GM23338 (cell line): ENCODE measurements around the gene EFCAB6. TPM values are rescaled to one million over a fixed set of nuclear protein-coding genes. Genes with fewer than 3 reads are reported as not detected.

Experiments
- ATAC-seq: fragments of 200-7000 bp; cut with Tn5 transposase; 3 replicates; pipeline ENCODE4 v1.9.1; 2020
- DNase-seq: peaks from one replicate; pipeline ENCODE4 v3.0.0-alpha.2; 2015; ENCODE audit warnings: low spot score
- H2AFZ ChIP-seq: fragments of 200-600 bp; sonication (generic); 2 replicates; pipeline ENCODE4 v1.8.0; 2016; ENCODE audit warnings: antibody characterized with exemption, mild to moderate bottlenecking, moderate library complexity
- H3F3A ChIP-seq: fragments of 200-600 bp; sonication (generic); replicated peaks from 2 replicates; pipeline ENCODE4 v1.8.0; 2017; ENCODE audit warnings: antibody characterized with exemption, mixed run types, low read depth
- H3K27ac ChIP-seq: fragments of 200-600 bp; sonication (generic); 2 replicates; pipeline ENCODE4 v1.6.1; 2016; ENCODE audit warnings: low read depth
- H3K27me3 ChIP-seq: fragments of 200-600 bp; sonication (generic); 2 replicates; pipeline ENCODE4 v1.8.0; 2016; ENCODE audit warnings: mild to moderate bottlenecking, mixed run types, moderate library complexity; ENCODE audit not compliant: insufficient read depth
- H3K36me3 ChIP-seq: fragments of 200-600 bp; sonication (generic); 2 replicates; pipeline ENCODE4 v1.8.0; 2016; ENCODE audit warnings: mild to moderate bottlenecking; ENCODE audit not compliant: insufficient read depth
- H3K4me1 ChIP-seq: fragments of 200-600 bp; sonication (generic); 2 replicates; pipeline ENCODE4 v1.8.0; 2016; ENCODE audit warnings: mild to moderate bottlenecking, moderate library complexity; ENCODE audit not compliant: insufficient read depth
- H3K4me2 ChIP-seq: fragments of 200-600 bp; sonication (generic); 2 replicates; pipeline ENCODE4 v1.7.1; 2017; ENCODE audit warnings: mixed run types
- H3K4me3 ChIP-seq: fragments of 200-600 bp; sonication (generic); 2 replicates; pipeline ENCODE4 v1.6.1; 2016; ENCODE audit warnings: mixed run types
- H3K79me2 ChIP-seq: fragments of 200-600 bp; sonication (generic); replicated peaks from 2 replicates; pipeline ENCODE4 v1.8.0; 2017; ENCODE audit warnings: mild to moderate bottlenecking; ENCODE audit not compliant: insufficient read depth
- H3K9me2 ChIP-seq: fragments of 200-600 bp; sonication (generic); 2 replicates; pipeline ENCODE4 v1.8.0; 2017; ENCODE audit not compliant: insufficient read depth
- H4K20me1 ChIP-seq: fragments of 200-600 bp; sonication (generic); replicated peaks from 2 replicates; pipeline ENCODE4 v1.8.0; 2017; ENCODE audit warnings: mild to moderate bottlenecking; ENCODE audit not compliant: insufficient read depth
- H3K27ac Mint-ChIP-seq: 2 replicates; pipeline ENCODE4 v1.8.0; 2020; ENCODE audit warnings: inconsistent platforms, mild to moderate bottlenecking, moderate library complexity, mixed read lengths
- H3K27me3 Mint-ChIP-seq: 3 replicates; pipeline ENCODE4 v1.8.0; 2022; ENCODE audit warnings: low read depth, mild to moderate bottlenecking, moderate library complexity, mixed read lengths, inconsistent platforms; ENCODE audit not compliant: insufficient read depth, poor library complexity
- H3K36me3 Mint-ChIP-seq: 3 replicates; pipeline ENCODE4 v1.8.0; 2021; ENCODE audit warnings: low read depth, mild to moderate bottlenecking, inconsistent platforms, moderate library complexity, mixed read lengths
- H3K4me1 Mint-ChIP-seq: 3 replicates; pipeline ENCODE4 v1.8.0; 2020; ENCODE audit warnings: mild to moderate bottlenecking, inconsistent platforms, mixed read lengths
- H3K4me3 Mint-ChIP-seq: 3 replicates; pipeline ENCODE4 v1.8.0; 2021; ENCODE audit warnings: moderate library complexity, mild to moderate bottlenecking, inconsistent platforms, mixed read lengths
- H3K9me3 Mint-ChIP-seq: 3 replicates; pipeline ENCODE4 v1.8.0; 2020; ENCODE audit warnings: moderate library complexity, mild to moderate bottlenecking, inconsistent platforms, mixed read lengths
- CREB1 ChIP-seq: fragments of 250-450 bp; sonication (Bioruptor Pico); IDR thresholded peaks from 2 replicates; pipeline ENCODE4 v1.5.0; 2020; ENCODE audit warnings: low read depth, mild to moderate bottlenecking, moderate library complexity
- EZH2 ChIP-seq: fragments of 200-600 bp; sonication (generic); IDR thresholded peaks from one replicate; pipeline ENCODE4 v1.8.0; 2017; ENCODE audit warnings: antibody characterized with exemption, mild to moderate bottlenecking, low read depth; ENCODE audit not compliant: unreplicated experiment
- EZH2phosphoT487 ChIP-seq: fragments of 200-600 bp; sonication (generic); IDR thresholded peaks from one replicate; pipeline ENCODE4 v1.8.1; 2018; ENCODE audit warnings: antibody characterized with exemption; ENCODE audit not compliant: unreplicated experiment
- JUNB ChIP-seq: IDR thresholded peaks from one replicate; pipeline ENCODE4 v1.6.1; 2016; ENCODE audit warnings: antibody characterized with exemption; ENCODE audit not compliant: unreplicated experiment
- NANOG ChIP-seq: IDR thresholded peaks from 2 replicates; pipeline ENCODE4 v1.6.1; 2016; ENCODE audit warnings: antibody characterized with exemption, borderline replicate concordance
- POLR2AphosphoS5 ChIP-seq: IDR thresholded peaks from 2 replicates; pipeline ENCODE4 v1.6.1; 2016; ENCODE audit warnings: antibody characterized with exemption, low read depth
- STAT1 ChIP-seq: IDR thresholded peaks from one replicate; pipeline ENCODE4 v1.6.1; 2016; ENCODE audit warnings: antibody characterized with exemption; ENCODE audit not compliant: unreplicated experiment
- ZNF114 ChIP-seq: fragments of 250-450 bp; sonication (Bioruptor Pico); IDR thresholded peaks from 2 replicates; pipeline ENCODE4 v1.5.0; 2020; ENCODE audit warnings: mild to moderate bottlenecking, moderate library complexity
- ZNF331 ChIP-seq: fragments of 250-450 bp; sonication (Bioruptor Pico); IDR thresholded peaks from 2 replicates; pipeline ENCODE4 v1.5.0; 2020; ENCODE audit warnings: low read depth, mild to moderate bottlenecking, moderate library complexity
- polyA plus RNA-seq: library from polyadenylated mRNA; unstranded; fragments of >200 nt; fragmentation: Nextera tagmentation; extraction: Ambion mirVana; gene quantifications from 2 replicates; pipeline ENCODE4 v1.2.1, GENCODE V29; 2016
- total RNA-seq: library from RNA; depleted of rRNA; stranded (reverse); fragments of >200 nt; shearing (Covaris generic); gene quantifications from 2 replicates; pipeline ENCODE4 v1.2.3, GENCODE V29; 2014
- TF ChIP-seq, protein P1 (sequence below), 2 experiments: fragments of 200-600 bp in 1 of 2; sonication (generic) in 1 of 2; conservative IDR thresholded peaks; 2 replicates each; pipeline versions ENCODE4 v1.5.1 to v1.6.1; 2016 to 2017; ENCODE audit warnings: antibody characterized with exemption in 2 of 2, low read depth in 2 of 2, mild to moderate bottlenecking in 2 of 2, moderate library complexity in 1 of 2
- TF ChIP-seq, protein P2 (sequence below): IDR thresholded peaks from 2 replicates; pipeline ENCODE4 v1.6.1; 2016; ENCODE audit warnings: antibody characterized with exemption
- TF ChIP-seq, protein P3 (sequence below): fragments of 250-450 bp; sonication (Bioruptor Pico); IDR thresholded peaks from 2 replicates; pipeline ENCODE4 v1.5.0; 2020; ENCODE audit warnings: mild to moderate bottlenecking, moderate library complexity
- TF ChIP-seq, protein P4 (sequence below): IDR thresholded peaks from one replicate; pipeline ENCODE4 v1.6.1; 2018; ENCODE audit warnings: antibody characterized with exemption; ENCODE audit not compliant: unreplicated experiment

Gene EFCAB6
- total and polyA plus RNA-seq, 2 experiments from 2014 or later, result 1.1 to 1.8 TPM

DNA sequence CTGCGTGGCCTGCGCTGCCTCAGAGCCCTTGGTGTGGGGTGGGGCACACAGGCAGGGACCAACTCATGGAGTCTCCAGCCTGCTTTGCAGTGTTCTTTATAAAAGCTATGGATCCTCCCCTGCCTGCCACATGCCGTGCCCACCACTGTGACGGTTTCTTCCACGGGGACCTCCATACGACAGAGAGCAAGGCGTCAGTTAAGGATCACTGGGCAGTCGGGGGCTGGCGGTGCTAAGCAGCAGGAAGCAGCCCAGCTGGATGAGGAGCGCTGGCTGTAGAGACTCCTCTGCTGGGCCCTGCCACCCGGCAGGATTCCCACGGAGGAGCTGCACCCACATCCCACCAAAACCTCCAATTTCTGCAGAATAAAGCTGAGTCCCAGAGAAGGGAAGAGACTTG lies 23.1 kb upstream of the EFCAB6 start:
- DNase-seq, result no peak
- H3K36me3 ChIP-seq, result no peaks in the 10 kb centered on the region
- Mint-ChIP-seq H3K27ac (no peak overlapping the region), H3K4me1 (peaks cover 7% of the 10 kb centered on the region), H3K4me3 (no peak overlapping the region), H3K36me3 (peaks cover 16% of the 10 kb centered on the region; the same call in 2 of the 3 replicates), H3K9me3 (no peaks in the 10 kb centered on the region; the same call in 2 of the 3 replicates), H3K27me3 (peaks cover 19% of the 10 kb centered on the region)
- no peaks in the 10 kb centered on the region for H3K27me3 ChIP-seq
- no peak overlapping the region for H2AFZ ChIP-seq
- no peaks in the 10 kb centered on the region for H3K9me2 ChIP-seq
- H4K20me1 ChIP-seq, result no peaks in the 10 kb centered on the region; the same call in 1 of the 2 replicates
- ATAC-seq, result peak; percentile 26
- H3K79me2 ChIP-seq, result peaks cover 4% of the 10 kb centered on the region; the same call in 1 of the 2 replicates
- H3K27ac ChIP-seq, result no peak overlapping the region
- no peak overlapping the region for H3K4me3 ChIP-seq
- TF ChIP-seq, protein P1, sequence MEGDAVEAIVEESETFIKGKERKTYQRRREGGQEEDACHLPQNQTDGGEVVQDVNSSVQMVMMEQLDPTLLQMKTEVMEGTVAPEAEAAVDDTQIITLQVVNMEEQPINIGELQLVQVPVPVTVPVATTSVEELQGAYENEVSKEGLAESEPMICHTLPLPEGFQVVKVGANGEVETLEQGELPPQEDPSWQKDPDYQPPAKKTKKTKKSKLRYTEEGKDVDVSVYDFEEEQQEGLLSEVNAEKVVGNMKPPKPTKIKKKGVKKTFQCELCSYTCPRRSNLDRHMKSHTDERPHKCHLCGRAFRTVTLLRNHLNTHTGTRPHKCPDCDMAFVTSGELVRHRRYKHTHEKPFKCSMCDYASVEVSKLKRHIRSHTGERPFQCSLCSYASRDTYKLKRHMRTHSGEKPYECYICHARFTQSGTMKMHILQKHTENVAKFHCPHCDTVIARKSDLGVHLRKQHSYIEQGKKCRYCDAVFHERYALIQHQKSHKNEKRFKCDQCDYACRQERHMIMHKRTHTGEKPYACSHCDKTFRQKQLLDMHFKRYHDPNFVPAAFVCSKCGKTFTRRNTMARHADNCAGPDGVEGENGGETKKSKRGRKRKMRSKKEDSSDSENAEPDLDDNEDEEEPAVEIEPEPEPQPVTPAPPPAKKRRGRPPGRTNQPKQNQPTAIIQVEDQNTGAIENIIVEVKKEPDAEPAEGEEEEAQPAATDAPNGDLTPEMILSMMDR (conservative IDR thresholded peaks at IDR 0.05; ENCODE audit: low read depth in 2 of 2), result no peak
- TF ChIP-seq JUNB (no peak), ZNF331 (CRISPR knock-in tag) (no peak), EZH2phosphoT487 (no peak), NANOG (no peak), STAT1 (no peak), CREB1 (CRISPR knock-in tag) (no peak), ZNF114 (CRISPR knock-in tag) (no peak), POLR2AphosphoS5 (no peak), EZH2 (no peak)
- TF ChIP-seq, protein P2, sequence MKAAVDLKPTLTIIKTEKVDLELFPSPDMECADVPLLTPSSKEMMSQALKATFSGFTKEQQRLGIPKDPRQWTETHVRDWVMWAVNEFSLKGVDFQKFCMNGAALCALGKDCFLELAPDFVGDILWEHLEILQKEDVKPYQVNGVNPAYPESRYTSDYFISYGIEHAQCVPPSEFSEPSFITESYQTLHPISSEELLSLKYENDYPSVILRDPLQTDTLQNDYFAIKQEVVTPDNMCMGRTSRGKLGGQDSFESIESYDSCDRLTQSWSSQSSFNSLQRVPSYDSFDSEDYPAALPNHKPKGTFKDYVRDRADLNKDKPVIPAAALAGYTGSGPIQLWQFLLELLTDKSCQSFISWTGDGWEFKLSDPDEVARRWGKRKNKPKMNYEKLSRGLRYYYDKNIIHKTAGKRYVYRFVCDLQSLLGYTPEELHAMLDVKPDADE, result no peak
- TF ChIP-seq, protein P3, sequence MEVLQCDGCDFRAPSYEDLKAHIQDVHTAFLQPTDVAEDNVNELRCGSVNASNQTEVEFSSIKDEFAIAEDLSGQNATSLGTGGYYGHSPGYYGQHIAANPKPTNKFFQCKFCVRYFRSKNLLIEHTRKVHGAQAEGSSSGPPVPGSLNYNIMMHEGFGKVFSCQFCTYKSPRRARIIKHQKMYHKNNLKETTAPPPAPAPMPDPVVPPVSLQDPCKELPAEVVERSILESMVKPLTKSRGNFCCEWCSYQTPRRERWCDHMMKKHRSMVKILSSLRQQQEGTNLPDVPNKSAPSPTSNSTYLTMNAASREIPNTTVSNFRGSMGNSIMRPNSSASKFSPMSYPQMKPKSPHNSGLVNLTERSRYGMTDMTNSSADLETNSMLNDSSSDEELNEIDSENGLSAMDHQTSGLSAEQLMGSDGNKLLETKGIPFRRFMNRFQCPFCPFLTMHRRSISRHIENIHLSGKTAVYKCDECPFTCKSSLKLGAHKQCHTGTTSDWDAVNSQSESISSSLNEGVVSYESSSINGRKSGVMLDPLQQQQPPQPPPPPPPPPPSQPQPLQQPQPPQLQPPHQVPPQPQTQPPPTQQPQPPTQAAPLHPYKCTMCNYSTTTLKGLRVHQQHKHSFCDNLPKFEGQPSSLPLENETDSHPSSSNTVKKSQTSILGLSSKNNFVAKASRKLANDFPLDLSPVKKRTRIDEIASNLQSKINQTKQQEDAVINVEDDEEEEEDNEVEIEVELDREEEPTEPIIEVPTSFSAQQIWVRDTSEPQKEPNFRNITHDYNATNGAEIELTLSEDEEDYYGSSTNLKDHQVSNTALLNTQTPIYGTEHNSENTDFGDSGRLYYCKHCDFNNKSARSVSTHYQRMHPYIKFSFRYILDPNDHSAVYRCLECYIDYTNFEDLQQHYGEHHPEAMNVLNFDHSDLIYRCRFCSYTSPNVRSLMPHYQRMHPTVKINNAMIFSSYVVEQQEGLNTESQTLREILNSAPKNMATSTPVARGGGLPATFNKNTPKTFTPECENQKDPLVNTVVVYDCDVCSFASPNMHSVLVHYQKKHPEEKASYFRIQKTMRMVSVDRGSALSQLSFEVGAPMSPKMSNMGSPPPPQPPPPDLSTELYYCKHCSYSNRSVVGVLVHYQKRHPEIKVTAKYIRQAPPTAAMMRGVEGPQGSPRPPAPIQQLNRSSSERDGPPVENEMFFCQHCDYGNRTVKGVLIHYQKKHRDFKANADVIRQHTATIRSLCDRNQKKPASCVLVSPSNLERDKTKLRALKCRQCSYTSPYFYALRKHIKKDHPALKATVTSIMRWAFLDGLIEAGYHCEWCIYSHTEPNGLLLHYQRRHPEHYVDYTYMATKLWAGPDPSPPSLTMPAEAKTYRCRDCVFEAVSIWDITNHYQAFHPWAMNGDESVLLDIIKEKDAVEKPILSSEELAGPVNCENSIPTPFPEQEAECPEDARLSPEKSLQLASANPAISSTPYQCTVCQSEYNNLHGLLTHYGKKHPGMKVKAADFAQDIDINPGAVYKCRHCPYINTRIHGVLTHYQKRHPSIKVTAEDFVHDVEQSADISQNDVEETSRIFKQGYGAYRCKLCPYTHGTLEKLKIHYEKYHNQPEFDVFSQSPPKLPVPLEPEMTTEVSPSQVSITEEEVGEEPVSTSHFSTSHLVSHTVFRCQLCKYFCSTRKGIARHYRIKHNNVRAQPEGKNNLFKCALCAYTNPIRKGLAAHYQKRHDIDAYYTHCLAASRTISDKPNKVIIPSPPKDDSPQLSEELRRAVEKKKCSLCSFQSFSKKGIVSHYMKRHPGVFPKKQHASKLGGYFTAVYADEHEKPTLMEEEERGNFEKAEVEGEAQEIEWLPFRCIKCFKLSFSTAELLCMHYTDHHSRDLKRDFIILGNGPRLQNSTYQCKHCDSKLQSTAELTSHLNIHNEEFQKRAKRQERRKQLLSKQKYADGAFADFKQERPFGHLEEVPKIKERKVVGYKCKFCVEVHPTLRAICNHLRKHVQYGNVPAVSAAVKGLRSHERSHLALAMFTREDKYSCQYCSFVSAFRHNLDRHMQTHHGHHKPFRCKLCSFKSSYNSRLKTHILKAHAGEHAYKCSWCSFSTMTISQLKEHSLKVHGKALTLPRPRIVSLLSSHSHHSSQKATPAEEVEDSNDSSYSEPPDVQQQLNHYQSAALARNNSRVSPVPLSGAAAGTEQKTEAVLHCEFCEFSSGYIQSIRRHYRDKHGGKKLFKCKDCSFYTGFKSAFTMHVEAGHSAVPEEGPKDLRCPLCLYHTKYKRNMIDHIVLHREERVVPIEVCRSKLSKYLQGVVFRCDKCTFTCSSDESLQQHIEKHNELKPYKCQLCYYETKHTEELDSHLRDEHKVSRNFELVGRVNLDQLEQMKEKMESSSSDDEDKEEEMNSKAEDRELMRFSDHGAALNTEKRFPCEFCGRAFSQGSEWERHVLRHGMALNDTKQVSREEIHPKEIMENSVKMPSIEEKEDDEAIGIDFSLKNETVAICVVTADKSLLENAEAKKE (CRISPR knock-in tag), result no peak
- TF ChIP-seq, protein P4, sequence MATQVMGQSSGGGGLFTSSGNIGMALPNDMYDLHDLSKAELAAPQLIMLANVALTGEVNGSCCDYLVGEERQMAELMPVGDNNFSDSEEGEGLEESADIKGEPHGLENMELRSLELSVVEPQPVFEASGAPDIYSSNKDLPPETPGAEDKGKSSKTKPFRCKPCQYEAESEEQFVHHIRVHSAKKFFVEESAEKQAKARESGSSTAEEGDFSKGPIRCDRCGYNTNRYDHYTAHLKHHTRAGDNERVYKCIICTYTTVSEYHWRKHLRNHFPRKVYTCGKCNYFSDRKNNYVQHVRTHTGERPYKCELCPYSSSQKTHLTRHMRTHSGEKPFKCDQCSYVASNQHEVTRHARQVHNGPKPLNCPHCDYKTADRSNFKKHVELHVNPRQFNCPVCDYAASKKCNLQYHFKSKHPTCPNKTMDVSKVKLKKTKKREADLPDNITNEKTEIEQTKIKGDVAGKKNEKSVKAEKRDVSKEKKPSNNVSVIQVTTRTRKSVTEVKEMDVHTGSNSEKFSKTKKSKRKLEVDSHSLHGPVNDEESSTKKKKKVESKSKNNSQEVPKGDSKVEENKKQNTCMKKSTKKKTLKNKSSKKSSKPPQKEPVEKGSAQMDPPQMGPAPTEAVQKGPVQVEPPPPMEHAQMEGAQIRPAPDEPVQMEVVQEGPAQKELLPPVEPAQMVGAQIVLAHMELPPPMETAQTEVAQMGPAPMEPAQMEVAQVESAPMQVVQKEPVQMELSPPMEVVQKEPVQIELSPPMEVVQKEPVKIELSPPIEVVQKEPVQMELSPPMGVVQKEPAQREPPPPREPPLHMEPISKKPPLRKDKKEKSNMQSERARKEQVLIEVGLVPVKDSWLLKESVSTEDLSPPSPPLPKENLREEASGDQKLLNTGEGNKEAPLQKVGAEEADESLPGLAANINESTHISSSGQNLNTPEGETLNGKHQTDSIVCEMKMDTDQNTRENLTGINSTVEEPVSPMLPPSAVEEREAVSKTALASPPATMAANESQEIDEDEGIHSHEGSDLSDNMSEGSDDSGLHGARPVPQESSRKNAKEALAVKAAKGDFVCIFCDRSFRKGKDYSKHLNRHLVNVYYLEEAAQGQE, result no peak
- no peak overlapping the region; the same call in 1 of the 2 replicates for H3K4me2 ChIP-seq
- H3K4me1 ChIP-seq, result no peaks in the 10 kb centered on the region
- no peaks in the 10 kb centered on the region for H3F3A ChIP-seq
